H9 (cell line): ENCODE results near the gene HHAT. TPM values are rescaled to one million over a fixed set of nuclear protein-coding genes. Genes with fewer than 3 reads are reported as not detected.

Experiments used
- DNase-seq: peaks from one replicate; pipeline ENCODE4 v3.0.0-alpha.2; 2017
- H2AFZ ChIP-seq: one replicate; pipeline ENCODE4 v1.6.1; 2013; ENCODE audit warnings: mild to moderate bottlenecking, low read length, control low read depth, moderate library complexity
- H2AK5ac ChIP-seq: 2 replicates; pipeline ENCODE4 v1.6.1; 2013; ENCODE audit warnings: low read length, control low read depth, mixed read lengths; ENCODE audit not compliant: insufficient read length
- H2BK120ac ChIP-seq: one replicate; pipeline ENCODE4 v1.6.1; 2013; ENCODE audit warnings: low read depth, mild to moderate bottlenecking, low read length, control low read depth, inconsistent platforms; ENCODE audit not compliant: poor library complexity, severe bottlenecking
- H2BK12ac ChIP-seq: 2 replicates; pipeline ENCODE4 v1.6.1; 2013; ENCODE audit warnings: low read length, control low read depth, mixed read lengths, low read depth; ENCODE audit not compliant: insufficient read length
- H2BK15ac ChIP-seq: 2 replicates; pipeline ENCODE4 v1.6.1; 2013; ENCODE audit warnings: low read depth, low read length, control low read depth
- H2BK20ac ChIP-seq: one replicate; pipeline ENCODE4 v1.6.1; 2013; ENCODE audit warnings: low read depth, mild to moderate bottlenecking, low read length, control low read depth, inconsistent platforms; ENCODE audit not compliant: poor library complexity, severe bottlenecking
- H2BK5ac ChIP-seq: 2 replicates; pipeline ENCODE4 v1.6.1; 2013; ENCODE audit warnings: low read length, control low read depth, mixed read lengths; ENCODE audit not compliant: insufficient read length
- H3K14ac ChIP-seq: 2 replicates; pipeline ENCODE4 v1.6.1; 2013; ENCODE audit warnings: low read length, control low read depth; ENCODE audit not compliant: insufficient read depth
- H3K18ac ChIP-seq: 2 replicates; pipeline ENCODE4 v1.6.1; 2013; ENCODE audit warnings: low read depth, mild to moderate bottlenecking, mixed read lengths, low read length, control low read depth; ENCODE audit not compliant: insufficient read length
- H3K23ac ChIP-seq: 2 replicates; pipeline ENCODE4 v1.6.1; 2013; ENCODE audit warnings: low read length, control low read depth, mixed read lengths, low read depth; ENCODE audit not compliant: insufficient read length
- H3K23me2 ChIP-seq: 2 replicates; pipeline ENCODE4 v1.6.1; 2013; ENCODE audit warnings: low read depth, mild to moderate bottlenecking, mixed read lengths, low read length, control low read depth; ENCODE audit not compliant: insufficient read length, poor library complexity, severe bottlenecking
- H3K27ac ChIP-seq: 2 replicates; pipeline ENCODE4 v1.5.1; 2013; ENCODE audit warnings: low read length, control low read depth, mixed read lengths, low read depth; ENCODE audit not compliant: insufficient read length
- H3K27me3 ChIP-seq: 2 replicates; pipeline ENCODE4 v1.6.1; 2013; ENCODE audit warnings: low read length, control low read depth, inconsistent platforms; ENCODE audit not compliant: insufficient read depth
- H3K4ac ChIP-seq: 2 replicates; pipeline ENCODE4 v1.6.1; 2013; ENCODE audit warnings: low read depth, mild to moderate bottlenecking, control low read depth, inconsistent platforms, low read length, moderate library complexity
- H3K4me1 ChIP-seq: 2 replicates; pipeline ENCODE4 v1.6.1; 2013; ENCODE audit warnings: low read length, control low read depth, inconsistent platforms; ENCODE audit not compliant: insufficient read depth
- H3K4me2 ChIP-seq: 2 replicates; pipeline ENCODE4 v1.6.1; 2013; ENCODE audit warnings: low read length, control low read depth, mixed read lengths; ENCODE audit not compliant: insufficient read length, insufficient read depth
- H3K56ac ChIP-seq: 2 replicates; pipeline ENCODE4 v1.6.1; 2013; ENCODE audit warnings: low read depth, mild to moderate bottlenecking, mixed read lengths, low read length, control low read depth; ENCODE audit not compliant: insufficient read length
- H3K79me1 ChIP-seq: 2 replicates; pipeline ENCODE4 v1.6.1; 2013; ENCODE audit warnings: low read depth, mild to moderate bottlenecking, moderate library complexity, low read length, control low read depth, inconsistent platforms; ENCODE audit not compliant: insufficient read depth, poor library complexity, severe bottlenecking
- H3K79me2 ChIP-seq: 2 replicates; pipeline ENCODE4 v1.6.1; 2013; ENCODE audit warnings: low read length, control low read depth, inconsistent platforms; ENCODE audit not compliant: insufficient read depth
- H3K9ac ChIP-seq: 2 replicates; pipeline ENCODE4 v1.6.1; 2013; ENCODE audit warnings: low read length, control low read depth, mixed read lengths; ENCODE audit not compliant: insufficient read length; ENCODE audit errors: extremely low read depth
- H3K9me3 ChIP-seq: one replicate; pipeline ENCODE4 v1.6.1; 2013; ENCODE audit warnings: low read depth, low read length, inconsistent platforms; ENCODE audit not compliant: control insufficient read depth
- H3T11ph ChIP-seq: one replicate; pipeline ENCODE4 v1.6.1; 2013; ENCODE audit warnings: mild to moderate bottlenecking, low read length, control low read depth, inconsistent platforms
- H4K20me1 ChIP-seq: one replicate; pipeline ENCODE4 v1.6.1; 2013; ENCODE audit not compliant: control insufficient read depth, insufficient read length, insufficient read depth
- H4K5ac ChIP-seq: 2 replicates; pipeline ENCODE4 v1.6.1; 2013; ENCODE audit warnings: low read depth, mild to moderate bottlenecking, mixed read lengths, low read length, control low read depth; ENCODE audit not compliant: insufficient read length
- H4K8ac ChIP-seq: replicated peaks from 2 replicates; pipeline ENCODE4 v1.6.1; 2013; ENCODE audit warnings: low read length, control low read depth, mixed read lengths, low read depth; ENCODE audit not compliant: insufficient read length
- H4K91ac ChIP-seq: 2 replicates; pipeline ENCODE4 v1.6.1; 2013; ENCODE audit warnings: low read depth, mild to moderate bottlenecking, moderate library complexity, mixed read lengths, low read length, control low read depth; ENCODE audit not compliant: insufficient read length
- H3K27ac Mint-ChIP-seq, 3 experiments: 2 replicates in 2 of 3; 3 replicates in 1 of 3; pipeline ENCODE4 v1.8.0; 2020 to 2021; ENCODE audit warnings: mixed read lengths in 3 of 3, mild to moderate bottlenecking in 1 of 3, moderate library complexity in 1 of 3
- H3K27me3 Mint-ChIP-seq: 2 replicates; pipeline ENCODE4 v1.8.0; 2021; ENCODE audit warnings: low read depth, mild to moderate bottlenecking, moderate library complexity, mixed read lengths
- H3K36me3 Mint-ChIP-seq, 3 experiments: 2 replicates in 2 of 3; 3 replicates in 1 of 3; pipeline ENCODE4 v1.8.0; 2020 to 2021; ENCODE audit warnings: low read depth in 3 of 3, mixed read lengths in 3 of 3; ENCODE audit not compliant: insufficient read depth in 1 of 3
- H3K4me1 Mint-ChIP-seq, 2 experiments: 2 replicates each; pipeline ENCODE4 v1.8.0; 2020; ENCODE audit warnings: mixed read lengths in 2 of 2
- H3K4me3 Mint-ChIP-seq, 2 experiments: 2 replicates in 1 of 2; 3 replicates in 1 of 2; pipeline ENCODE4 v1.8.0; 2020 to 2021; ENCODE audit warnings: mild to moderate bottlenecking in 2 of 2, mixed read lengths in 2 of 2, moderate library complexity in 1 of 2
- H3K9me3 Mint-ChIP-seq, 2 experiments: 2 replicates in 1 of 2; 3 replicates in 1 of 2; pipeline ENCODE4 v1.8.0; 2020; ENCODE audit warnings: mild to moderate bottlenecking in 2 of 2, mixed read lengths in 2 of 2, moderate library complexity in 1 of 2
- WGBS: extraction: QIAGEN DNeasy Blood & Tissue Kit; methylation state at CpG from one replicate; pipeline ENCODE4 v1.1.7; 2013; ENCODE audit warnings: missing lambda C conversion rate, low lambda C conversion rate, mixed read lengths; ENCODE audit not compliant: insufficient read length; ENCODE audit errors: extremely low coverage; 5-methylcytosine and 5-hydroxymethylcytosine counted together
- total RNA-seq: library from RNA; stranded (reverse); gene quantifications from 2 replicates; pipeline ENCODE4 v1.2.1, GENCODE V29; 2021
- TF ChIP-seq, protein P1 (sequence below): fragments of 200-600 bp; sonication (generic); conservative IDR thresholded peaks from 3 replicates; pipeline ENCODE4 v1.8.0; 2021; ENCODE audit warnings: antibody characterized with exemption, mild to moderate bottlenecking

HHAT gene
- total RNA-seq, 1 experiment from 2014 or later: 0.48 TPM

DNA sequence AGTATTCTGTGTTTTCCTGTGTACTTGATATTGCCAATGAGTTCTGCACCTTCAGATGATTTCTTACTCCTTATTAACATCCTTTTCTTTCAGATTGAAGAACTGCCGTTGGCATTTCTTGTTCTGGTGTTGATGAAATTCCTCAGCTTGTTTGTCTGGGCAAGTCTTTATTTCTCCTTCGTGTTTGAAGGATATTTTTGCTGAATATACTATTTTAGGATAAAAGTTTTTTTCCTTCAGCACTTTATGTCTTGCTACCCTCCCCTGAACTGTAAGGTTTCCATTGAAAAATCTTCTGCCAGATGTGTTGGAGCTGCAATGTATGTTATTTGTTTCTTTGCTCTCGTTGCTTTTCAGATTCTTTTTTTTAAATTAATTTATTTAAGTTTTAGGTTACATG, 265.9 kb downstream of the HHAT start:
- Mint-ChIP-seq H3K4me3 (no peak overlapping the region), H3K27ac (no peak overlapping the region), H3K4me1 (0 out of 4 replicates have a peak, but pooled peaks cover 0 to 6% of the 10 kb centered on the region in 2 experiments), H3K9me3 (peaks cover 6 to 12% of the 10 kb centered on the region in 2 experiments), H3K36me3 (peaks cover 0 to 8% (median 0%) of the 10 kb centered on the region in 3 experiments; a peak in 2 of 7 replicates), H3K27me3 (no peaks in the 10 kb centered on the region)
- Histone ChIP-seq H3K27me3 (no peaks in the 10 kb centered on the region), H3K14ac (no peak overlapping the region), H3K9me3 (no peaks in the 10 kb centered on the region), H3K4me1 (no peaks in the 10 kb centered on the region), H3K9ac (no peak overlapping the region), H4K5ac (no peak overlapping the region), H3T11ph (no peak overlapping the region), H3K18ac (no peak overlapping the region), H3K23ac (no peak overlapping the region), H3K56ac (no peak overlapping the region), H3K4ac (no peak overlapping the region), H2BK12ac (no peak overlapping the region), H2BK20ac (no peak overlapping the region), H2AFZ (no peak overlapping the region), H2BK15ac (no peak overlapping the region), H3K79me1 (no peaks in the 10 kb centered on the region), H3K23me2 (no peaks in the 10 kb centered on the region), H3K27ac (no peak overlapping the region), H4K8ac (no peak overlapping the region), H3K4me2 (no peak overlapping the region), H2BK5ac (no peak overlapping the region), H4K91ac (no peak overlapping the region), H2AK5ac (no peak overlapping the region), H2BK120ac (no peak overlapping the region), H4K20me1 (no peaks in the 10 kb centered on the region), H3K79me2 (no peaks in the 10 kb centered on the region)
- TF ChIP-seq, protein P1, sequence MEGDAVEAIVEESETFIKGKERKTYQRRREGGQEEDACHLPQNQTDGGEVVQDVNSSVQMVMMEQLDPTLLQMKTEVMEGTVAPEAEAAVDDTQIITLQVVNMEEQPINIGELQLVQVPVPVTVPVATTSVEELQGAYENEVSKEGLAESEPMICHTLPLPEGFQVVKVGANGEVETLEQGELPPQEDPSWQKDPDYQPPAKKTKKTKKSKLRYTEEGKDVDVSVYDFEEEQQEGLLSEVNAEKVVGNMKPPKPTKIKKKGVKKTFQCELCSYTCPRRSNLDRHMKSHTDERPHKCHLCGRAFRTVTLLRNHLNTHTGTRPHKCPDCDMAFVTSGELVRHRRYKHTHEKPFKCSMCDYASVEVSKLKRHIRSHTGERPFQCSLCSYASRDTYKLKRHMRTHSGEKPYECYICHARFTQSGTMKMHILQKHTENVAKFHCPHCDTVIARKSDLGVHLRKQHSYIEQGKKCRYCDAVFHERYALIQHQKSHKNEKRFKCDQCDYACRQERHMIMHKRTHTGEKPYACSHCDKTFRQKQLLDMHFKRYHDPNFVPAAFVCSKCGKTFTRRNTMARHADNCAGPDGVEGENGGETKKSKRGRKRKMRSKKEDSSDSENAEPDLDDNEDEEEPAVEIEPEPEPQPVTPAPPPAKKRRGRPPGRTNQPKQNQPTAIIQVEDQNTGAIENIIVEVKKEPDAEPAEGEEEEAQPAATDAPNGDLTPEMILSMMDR: no peak
- no CpG with 5 or more reads among the region's 3 CpGs for WGBS
- DNase-seq: no peak
